ENCODE data around the gene SOX6. TPM values are rescaled to one million over a fixed set of nuclear protein-coding genes. Genes with fewer than 3 reads are reported as not detected.

SOX6 gene
- total RNA-seq, 1 experiment from 2014 or later, result 18.4 TPM

- Mint-ChIP-seq H3K4me1 (ENCODE audit: low read depth, unreplicated experiment) (peaks cover 67% of the 10 kb centered on the region), H3K4me3 (ENCODE audit: low read depth, unreplicated experiment) (peak overlapping the region; percentile 58), H3K27me3 (ENCODE audit: unreplicated experiment) (no peaks in the 10 kb centered on the region), H3K27ac (ENCODE audit: unreplicated experiment) (peak overlapping the region; percentile 93), H3K9me3 (ENCODE audit: low read depth, unreplicated experiment) (no peaks in the 10 kb centered on the region), H3K36me3 (ENCODE audit: insufficient read depth, unreplicated experiment) (peaks cover 16% of the 10 kb centered on the region)
- intact Hi-C loops (cut with micrococcal nuclease; ENCODE audit: unreplicated experiment), result loop anchor here (2.0 to 10.0 kb wide), 4 partner anchors 31 to 637 kb away; no protein-coding TSS in a partner anchor
- DNase-seq, result no peak
- no peak for TF ChIP-seq CTCF (IDR thresholded peaks at IDR 0.05; ENCODE audit: unreplicated experiment)
- no TSS peak for BruUV-seq (replicated peaks)
- CTCF ChIA-PET, result interaction anchor here (0.8 kb wide), 1 partner anchor 11 kb away, joined by 3 read pairs; no protein-coding TSS in a partner anchor
These were observed 386.5 kb downstream of the SOX6 start for GRCh38 chr11:15969701-15970329.

- no TSS peak for BruUV-seq (replicated peaks)
- intact Hi-C loops (cut with micrococcal nuclease; ENCODE audit: unreplicated experiment), result loop anchor here (2.0 to 10.0 kb wide), 4 partner anchors 32 to 638 kb away; no protein-coding TSS in a partner anchor
- H3K36me3 Mint-ChIP-seq (ENCODE audit: insufficient read depth, unreplicated experiment), result peaks cover 16% of the 10 kb centered on the region
- no peaks in the 10 kb centered on the region for H3K9me3 Mint-ChIP-seq (ENCODE audit: low read depth, unreplicated experiment)
- no peaks in the 10 kb centered on the region for H3K27me3 Mint-ChIP-seq (ENCODE audit: unreplicated experiment)
- CTCF ChIA-PET, result interaction anchor here (1.2 kb wide), 2 partner anchors 25 to 33 kb away, joined by 4 read pairs; no protein-coding TSS in a partner anchor
- DNase-seq, result peak; percentile 56
- no peak for TF ChIP-seq CTCF (IDR thresholded peaks at IDR 0.05; ENCODE audit: unreplicated experiment)
- peaks cover 72% of the 10 kb centered on the region for H3K4me1 Mint-ChIP-seq (ENCODE audit: low read depth, unreplicated experiment)
- H3K27ac Mint-ChIP-seq (ENCODE audit: unreplicated experiment), result peak overlapping the region; percentile 93
- peak overlapping the region; percentile 58 for H3K4me3 Mint-ChIP-seq (ENCODE audit: low read depth, unreplicated experiment)
These were observed 387.1 kb downstream of the SOX6 start for GRCh38 chr11:15969281-15969680.

GRCh38 chr11:15968461-15969130 is 387.8 kb downstream of the SOX6 start:
- peak overlapping the region; percentile 58 for H3K4me3 Mint-ChIP-seq (ENCODE audit: low read depth, unreplicated experiment)
- peaks cover 79% of the 10 kb centered on the region for H3K4me1 Mint-ChIP-seq (ENCODE audit: low read depth, unreplicated experiment)
- no peaks in the 10 kb centered on the region for H3K27me3 Mint-ChIP-seq (ENCODE audit: unreplicated experiment)
- BruUV-seq (replicated peaks), result no TSS peak
- peaks cover 16% of the 10 kb centered on the region for H3K36me3 Mint-ChIP-seq (ENCODE audit: insufficient read depth, unreplicated experiment)
- no peaks in the 10 kb centered on the region for H3K9me3 Mint-ChIP-seq (ENCODE audit: low read depth, unreplicated experiment)
- no peak for DNase-seq
- intact Hi-C loops (cut with micrococcal nuclease; ENCODE audit: unreplicated experiment), result loop anchor here (2.0 to 10.0 kb wide), 4 partner anchors 32 to 639 kb away; no protein-coding TSS in a partner anchor
- no peak for TF ChIP-seq CTCF (IDR thresholded peaks at IDR 0.05; ENCODE audit: unreplicated experiment)
- peak overlapping the region; percentile 93 for H3K27ac Mint-ChIP-seq (ENCODE audit: unreplicated experiment)
- CTCF ChIA-PET, result interaction anchor here (1.2 to 1.4 kb wide), 3 partner anchors 21 to 33 kb away, joined by 4 read pairs; no protein-coding TSS in a partner anchor

- H3K4me1 Mint-ChIP-seq (ENCODE audit: low read depth, unreplicated experiment), result peaks cover 85% of the 10 kb centered on the region
- no peaks in the 10 kb centered on the region for H3K9me3 Mint-ChIP-seq (ENCODE audit: low read depth, unreplicated experiment)
- H3K4me3 Mint-ChIP-seq (ENCODE audit: low read depth, unreplicated experiment), result no peak overlapping the region
- intact Hi-C loops (cut with micrococcal nuclease; ENCODE audit: unreplicated experiment), result loop anchor here (2.0 to 10.0 kb wide), 4 partner anchors 33 to 639 kb away; no protein-coding TSS in a partner anchor
- H3K27me3 Mint-ChIP-seq (ENCODE audit: unreplicated experiment), result no peaks in the 10 kb centered on the region
- DNase-seq, result no peak
- peaks cover 16% of the 10 kb centered on the region for H3K36me3 Mint-ChIP-seq (ENCODE audit: insufficient read depth, unreplicated experiment)
- TF ChIP-seq CTCF (IDR thresholded peaks at IDR 0.05; ENCODE audit: unreplicated experiment), result no peak
- CTCF ChIA-PET, result interaction anchor here (0.5 to 1.4 kb wide), 3 partner anchors 22 to 280 kb away, joined by 3 to 4 read pairs (median 4); no protein-coding TSS in a partner anchor
- no TSS peak for BruUV-seq (replicated peaks)
- peak overlapping the region; percentile 93 for H3K27ac Mint-ChIP-seq (ENCODE audit: unreplicated experiment)
These were observed 388.4 kb downstream of the SOX6 start for GRCh38 chr11:15967966-15968365.

Data from Calu3 (cell line).